ENCODE data around the gene PCARE. TPM values are rescaled to one million over a fixed set of nuclear protein-coding genes. Genes with fewer than 3 reads are reported as not detected.

PCARE gene
- total RNA-seq, 1 donor from 2014 or later, result not detected

GRCh38 chr2:29032189-29032588 lies 42.1 kb downstream of the PCARE start:
- Histone ChIP-seq H3K36me3 (ENCODE audit: control insufficient read depth, insufficient read depth, low read length) (no peaks in the 10 kb centered on the region), H3K27me3 (ENCODE audit: control insufficient read depth, insufficient read depth, low read length) (no peaks in the 10 kb centered on the region), H3K4me3 (ENCODE audit: low read depth, low read length) (no peak overlapping the region)
- no peak for DNase-seq (ENCODE audit: low read depth)
- TF ChIP-seq CTCF (IDR thresholded peaks at IDR 0.05; ENCODE audit: insufficient read depth, low read length, poor library complexity, severe bottlenecking), result no peak

GRCh38 chr2:29031046-29031445 lies 43.3 kb downstream of the PCARE start:
- no peaks in the 10 kb centered on the region for H3K36me3 ChIP-seq (ENCODE audit: control insufficient read depth, insufficient read depth, low read length)
- no peak for DNase-seq (ENCODE audit: low read depth)
- H3K27me3 ChIP-seq (ENCODE audit: control insufficient read depth, insufficient read depth, low read length), result no peaks in the 10 kb centered on the region
- TF ChIP-seq CTCF (IDR thresholded peaks at IDR 0.05; ENCODE audit: insufficient read depth, low read length, poor library complexity, severe bottlenecking), result no peak
- no peak overlapping the region for H3K4me3 ChIP-seq (ENCODE audit: low read depth, low read length)

- Histone ChIP-seq H3K4me3 (ENCODE audit: low read depth, low read length) (no peak overlapping the region), H3K36me3 (ENCODE audit: control insufficient read depth, insufficient read depth, low read length) (no peaks in the 10 kb centered on the region), H3K27me3 (ENCODE audit: control insufficient read depth, insufficient read depth, low read length) (peaks cover 2% of the 10 kb centered on the region)
- TF ChIP-seq CTCF (IDR thresholded peaks at IDR 0.05; ENCODE audit: insufficient read depth, low read length, poor library complexity, severe bottlenecking), result no peak
- no peak for DNase-seq (ENCODE audit: low read depth)
Measured at GRCh38 chr2:29025711-29026110, 48.6 kb downstream of the PCARE start.

GRCh38 chr2:29024882-29025430 lies 49.4 kb downstream of the PCARE start:
- Histone ChIP-seq H3K36me3 (ENCODE audit: control insufficient read depth, insufficient read depth, low read length) (no peaks in the 10 kb centered on the region), H3K4me3 (ENCODE audit: low read depth, low read length) (no peak overlapping the region), H3K27me3 (ENCODE audit: control insufficient read depth, insufficient read depth, low read length) (peaks cover 2% of the 10 kb centered on the region)
- no peak for DNase-seq (ENCODE audit: low read depth)
- no peak for TF ChIP-seq CTCF (IDR thresholded peaks at IDR 0.05; ENCODE audit: insufficient read depth, low read length, poor library complexity, severe bottlenecking)

- Histone ChIP-seq H3K4me3 (ENCODE audit: low read depth, low read length) (no peak overlapping the region), H3K36me3 (ENCODE audit: control insufficient read depth, insufficient read depth, low read length) (no peaks in the 10 kb centered on the region), H3K27me3 (ENCODE audit: control insufficient read depth, insufficient read depth, low read length) (peaks cover 2% of the 10 kb centered on the region)
- no peak for TF ChIP-seq CTCF (IDR thresholded peaks at IDR 0.05; ENCODE audit: insufficient read depth, low read length, poor library complexity, severe bottlenecking)
- DNase-seq (ENCODE audit: low read depth), result no peak
Measured at GRCh38 chr2:29023188-29023587, 51.1 kb downstream of the PCARE start.

- peaks cover 2% of the 10 kb centered on the region for H3K27me3 ChIP-seq (ENCODE audit: control insufficient read depth, insufficient read depth, low read length)
- no peak for DNase-seq (ENCODE audit: low read depth)
- no peak for TF ChIP-seq CTCF (IDR thresholded peaks at IDR 0.05; ENCODE audit: insufficient read depth, low read length, poor library complexity, severe bottlenecking)
- no peaks in the 10 kb centered on the region for H3K36me3 ChIP-seq (ENCODE audit: control insufficient read depth, insufficient read depth, low read length)
- H3K4me3 ChIP-seq (ENCODE audit: low read depth, low read length), result no peak overlapping the region
Measured at GRCh38 chr2:29022679-29023078, 51.6 kb downstream of the PCARE start.

Data from kidney epithelial cell (primary cell).